Nephron progenitor cell (in vitro differentiated cells): ENCODE data around the gene GRID2.

Source experiments
- DNase-seq: peaks from one replicate; pipeline ENCODE4 v3.0.0; 2021
- H3K27ac Mint-ChIP-seq: 2 replicates; pipeline ENCODE4 v1.8.0; 2021; ENCODE audit warnings: mild to moderate bottlenecking, moderate library complexity, mixed read lengths
- H3K27me3 Mint-ChIP-seq: 2 replicates; pipeline ENCODE4 v1.8.0; 2021; ENCODE audit warnings: mild to moderate bottlenecking, low read depth, mixed read lengths; ENCODE audit not compliant: poor library complexity
- H3K36me3 Mint-ChIP-seq: 2 replicates; pipeline ENCODE4 v1.8.0; 2021; ENCODE audit warnings: low read depth, mixed read lengths
- H3K4me1 Mint-ChIP-seq: 2 replicates; pipeline ENCODE4 v1.8.0; 2021; ENCODE audit warnings: mixed read lengths
- H3K4me3 Mint-ChIP-seq: 2 replicates; pipeline ENCODE4 v1.8.0; 2021; ENCODE audit warnings: mild to moderate bottlenecking, moderate library complexity, mixed read lengths
- H3K9me3 Mint-ChIP-seq: 2 replicates; pipeline ENCODE4 v1.8.0; 2021; ENCODE audit warnings: mild to moderate bottlenecking, moderate library complexity, mixed read lengths
- TF ChIP-seq, protein P1 (sequence below): fragments of 200-600 bp; sonication (generic); IDR thresholded peaks from 2 replicates; pipeline ENCODE4 v1.5.0; 2021; ENCODE audit warnings: antibody characterized with exemption

GRID2 gene

GRCh38 chr4:93480452-93480851, 1176.7 kb downstream of the GRID2 start:
- Mint-ChIP-seq H3K9me3 (no peaks in the 10 kb centered on the region), H3K4me3 (no peak overlapping the region), H3K4me1 (no peaks in the 10 kb centered on the region), H3K27ac (no peak overlapping the region), H3K36me3 (no peaks in the 10 kb centered on the region), H3K27me3 (no peaks in the 10 kb centered on the region)
- TF ChIP-seq, protein P1, sequence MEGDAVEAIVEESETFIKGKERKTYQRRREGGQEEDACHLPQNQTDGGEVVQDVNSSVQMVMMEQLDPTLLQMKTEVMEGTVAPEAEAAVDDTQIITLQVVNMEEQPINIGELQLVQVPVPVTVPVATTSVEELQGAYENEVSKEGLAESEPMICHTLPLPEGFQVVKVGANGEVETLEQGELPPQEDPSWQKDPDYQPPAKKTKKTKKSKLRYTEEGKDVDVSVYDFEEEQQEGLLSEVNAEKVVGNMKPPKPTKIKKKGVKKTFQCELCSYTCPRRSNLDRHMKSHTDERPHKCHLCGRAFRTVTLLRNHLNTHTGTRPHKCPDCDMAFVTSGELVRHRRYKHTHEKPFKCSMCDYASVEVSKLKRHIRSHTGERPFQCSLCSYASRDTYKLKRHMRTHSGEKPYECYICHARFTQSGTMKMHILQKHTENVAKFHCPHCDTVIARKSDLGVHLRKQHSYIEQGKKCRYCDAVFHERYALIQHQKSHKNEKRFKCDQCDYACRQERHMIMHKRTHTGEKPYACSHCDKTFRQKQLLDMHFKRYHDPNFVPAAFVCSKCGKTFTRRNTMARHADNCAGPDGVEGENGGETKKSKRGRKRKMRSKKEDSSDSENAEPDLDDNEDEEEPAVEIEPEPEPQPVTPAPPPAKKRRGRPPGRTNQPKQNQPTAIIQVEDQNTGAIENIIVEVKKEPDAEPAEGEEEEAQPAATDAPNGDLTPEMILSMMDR: no peak
- DNase-seq: no peak

GRCh38 chr4:93495346-93495745, 1191.6 kb downstream of the GRID2 start:
- no peak overlapping the region for H3K27ac Mint-ChIP-seq
- no peak overlapping the region for H3K4me3 Mint-ChIP-seq
- H3K27me3 Mint-ChIP-seq: peaks cover 7% of the 10 kb centered on the region

GRCh38 chr4:93501244-93501643, 1197.5 kb downstream of the GRID2 start:
- Mint-ChIP-seq H3K4me1 (no peaks in the 10 kb centered on the region), H3K27me3 (peaks cover 3% of the 10 kb centered on the region), H3K4me3 (no peak overlapping the region), H3K9me3 (no peaks in the 10 kb centered on the region), H3K36me3 (no peaks in the 10 kb centered on the region), H3K27ac (no peak overlapping the region)
- DNase-seq: no peak
- TF ChIP-seq, protein P1: no peak

More at GRCh38 chr4:93495346-93495745, 1191.6 kb downstream of the GRID2 start:
- no peaks in the 10 kb centered on the region for H3K4me1 Mint-ChIP-seq
- no peaks in the 10 kb centered on the region for H3K36me3 Mint-ChIP-seq
- no peaks in the 10 kb centered on the region for H3K9me3 Mint-ChIP-seq
- no peak for DNase-seq
- TF ChIP-seq, protein P1: no peak

- Mint-ChIP-seq H3K27ac (no peak overlapping the region), H3K27me3 (peaks cover under 1% of the 10 kb centered on the region), H3K9me3 (no peaks in the 10 kb centered on the region), H3K4me3 (no peak overlapping the region), H3K36me3 (no peaks in the 10 kb centered on the region), H3K4me1 (no peaks in the 10 kb centered on the region)
- no peak for DNase-seq
- TF ChIP-seq, protein P1: no peak
Measured at GRCh38 chr4:93501946-93502345, 1198.2 kb downstream of the GRID2 start.

DNA sequence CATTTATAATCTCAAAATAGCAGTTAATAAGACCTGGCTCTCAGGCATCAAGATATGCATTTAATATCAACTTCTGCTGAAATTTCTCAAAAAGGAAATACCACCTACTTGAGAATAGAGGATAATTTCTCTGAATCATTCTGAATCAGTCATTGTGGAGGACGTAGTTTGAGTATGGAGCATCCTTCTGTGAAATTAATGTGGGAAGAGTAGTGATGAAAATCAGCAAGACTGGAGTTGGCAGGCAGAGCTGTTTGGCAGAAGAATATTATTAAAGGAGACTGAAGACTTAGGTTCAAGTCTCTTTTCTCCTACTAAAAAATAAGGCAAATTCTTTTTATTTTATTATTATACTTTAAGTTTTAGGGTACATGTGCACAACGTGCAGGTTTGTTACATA, 1199.2 kb downstream of the GRID2 start:
- H3K4me3 Mint-ChIP-seq: no peak overlapping the region
- H3K36me3 Mint-ChIP-seq: no peaks in the 10 kb centered on the region
- TF ChIP-seq, protein P1: no peak
- no peaks in the 10 kb centered on the region for H3K9me3 Mint-ChIP-seq
- H3K27ac Mint-ChIP-seq: no peak overlapping the region
- no peaks in the 10 kb centered on the region for H3K4me1 Mint-ChIP-seq
- no peaks in the 10 kb centered on the region for H3K27me3 Mint-ChIP-seq
- no peak for DNase-seq

GRCh38 chr4:93513851-93514250, 1210.1 kb downstream of the GRID2 start:
- TF ChIP-seq, protein P1: no peak
- Mint-ChIP-seq H3K4me1 (no peaks in the 10 kb centered on the region), H3K36me3 (no peaks in the 10 kb centered on the region), H3K27ac (no peak overlapping the region), H3K27me3 (no peaks in the 10 kb centered on the region), H3K9me3 (no peaks in the 10 kb centered on the region), H3K4me3 (no peak overlapping the region)
- no peak for DNase-seq
